SK-N-MC (cell line): ENCODE results near the gene PFDN2.

Experiments
- DNase-seq: peaks from one replicate; pipeline ENCODE4 v3.0.0-alpha.2; 2011; ENCODE audit warnings: low read depth, low spot score
- H3K27ac ChIP-seq: fragments of 200-600 bp; sonication (generic); 2 replicates; pipeline ENCODE4 v1.5.1; 2016; ENCODE audit warnings: mixed run types
- H3K36me3 ChIP-seq: fragments of 200-600 bp; sonication (generic); 2 replicates; pipeline ENCODE4 v1.6.1; 2017; ENCODE audit warnings: antibody characterized with exemption, low read length, mixed read lengths; ENCODE audit not compliant: insufficient read depth
- H3K4me3 ChIP-seq: fragments of 200-600 bp; sonication (generic); 2 replicates; pipeline ENCODE4 v1.5.1; 2016
- H3K9ac ChIP-seq: fragments of 200-600 bp; sonication (generic); 2 replicates; pipeline ENCODE4 v1.8.0; 2017; ENCODE audit warnings: mixed run types, mixed read lengths; ENCODE audit not compliant: insufficient read length
- H3K9me3 ChIP-seq: fragments of 200-600 bp; sonication (generic); 2 replicates; pipeline ENCODE4 v1.6.1; 2017; ENCODE audit warnings: low read depth, mild to moderate bottlenecking, antibody characterized with exemption, low read length, moderate library complexity, mixed read lengths
- EZH2 ChIP-seq: fragments of 200-600 bp; sonication (generic); IDR thresholded peaks from one replicate; pipeline ENCODE4 v1.6.1; 2017; ENCODE audit warnings: antibody characterized with exemption
- FOXP2 ChIP-seq: optimal IDR thresholded peaks from 2 replicates; pipeline ENCODE3; 2011; ENCODE audit warnings: mild to moderate bottlenecking, moderate library complexity; ENCODE audit not compliant: insufficient read depth; ENCODE audit errors: extremely low read length, control extremely low read depth
- POLR2AphosphoS5 ChIP-seq: IDR thresholded peaks from 2 replicates; pipeline ENCODE4 v1.6.1; 2012; ENCODE audit warnings: mild to moderate bottlenecking, low read depth, low read length, borderline replicate concordance

Gene PFDN2

DNA sequence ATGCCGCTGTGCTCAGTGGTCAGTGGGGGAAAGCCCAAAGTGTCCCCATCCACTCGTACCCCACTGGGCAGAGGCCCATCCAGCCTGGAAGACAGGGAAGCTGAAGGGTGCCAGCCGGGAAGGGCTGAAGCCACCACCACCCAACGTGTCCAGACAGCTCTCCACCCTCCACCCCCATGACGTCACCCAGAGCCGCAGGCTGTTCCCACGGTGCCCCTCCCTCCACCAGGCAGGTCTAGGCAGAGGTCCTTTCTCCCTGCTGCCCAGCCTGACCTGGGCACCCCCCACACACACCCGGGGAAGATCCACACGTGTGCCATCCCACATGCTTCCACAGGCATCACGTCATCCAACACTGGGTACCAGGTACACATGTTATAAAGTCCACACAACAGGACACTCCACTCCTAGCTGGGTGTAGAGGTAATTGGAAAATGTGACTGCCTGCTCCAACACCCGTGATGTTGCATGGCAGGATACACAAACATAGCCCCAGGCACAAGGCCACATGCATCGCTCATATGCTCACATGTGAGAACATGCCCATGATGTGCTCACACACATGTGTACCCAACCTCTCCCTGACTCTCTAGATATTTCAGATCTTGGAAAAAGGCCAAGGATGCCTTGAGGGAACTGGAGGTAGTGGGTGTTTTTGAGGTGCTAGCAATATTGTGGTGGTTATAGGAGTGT, 43.0 kb downstream of the PFDN2 start:
- no peaks in the 10 kb centered on the region for H3K36me3 ChIP-seq
- TF ChIP-seq EZH2 = no peak
- TF ChIP-seq POLR2AphosphoS5 = no peak
- TF ChIP-seq FOXP2 = no peak
- H3K27ac ChIP-seq = no peak overlapping the region
- no peaks in the 10 kb centered on the region for H3K9me3 ChIP-seq
- H3K9ac ChIP-seq = no peak overlapping the region
- DNase-seq = no peak
- H3K4me3 ChIP-seq = no peak overlapping the region

DNA sequence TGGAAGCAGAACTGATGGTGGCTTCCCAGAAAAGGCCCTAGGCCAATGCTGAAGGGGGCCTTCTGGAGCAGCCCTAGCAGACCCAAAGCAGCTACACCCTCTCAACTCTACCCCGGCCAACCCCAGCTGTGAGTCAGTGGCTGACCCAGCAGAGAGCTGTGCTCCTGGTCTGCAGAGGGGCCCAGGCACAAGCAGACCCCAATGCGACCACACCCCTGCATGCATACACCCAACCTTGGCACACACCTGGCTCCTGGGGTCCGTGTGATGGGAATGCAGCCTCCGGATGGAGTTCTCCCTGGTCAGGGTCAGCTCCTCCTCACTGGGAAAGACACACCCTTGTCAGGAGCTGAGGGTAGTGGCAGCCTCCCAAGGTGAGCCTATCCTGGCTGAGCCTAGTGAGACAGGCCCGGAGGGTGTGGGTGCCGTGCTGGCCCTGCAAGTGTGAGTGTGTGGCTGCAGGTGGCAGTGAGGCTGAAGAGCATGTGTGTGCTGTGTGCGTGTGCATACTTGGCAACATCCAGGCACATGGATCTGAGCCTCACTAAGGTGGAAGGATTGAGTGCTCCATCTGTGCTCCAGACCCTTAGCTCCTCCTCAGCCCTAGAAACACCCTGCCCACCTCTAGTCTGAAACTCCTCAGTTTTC, 44.2 kb downstream of the PFDN2 start:
- Histone ChIP-seq H3K9ac (no peak overlapping the region), H3K9me3 (no peaks in the 10 kb centered on the region), H3K36me3 (no peaks in the 10 kb centered on the region), H3K4me3 (no peak overlapping the region), H3K27ac (no peak overlapping the region)
- TF ChIP-seq EZH2 (no peak), POLR2AphosphoS5 (no peak), FOXP2 (no peak)
- DNase-seq = no peak

DNA sequence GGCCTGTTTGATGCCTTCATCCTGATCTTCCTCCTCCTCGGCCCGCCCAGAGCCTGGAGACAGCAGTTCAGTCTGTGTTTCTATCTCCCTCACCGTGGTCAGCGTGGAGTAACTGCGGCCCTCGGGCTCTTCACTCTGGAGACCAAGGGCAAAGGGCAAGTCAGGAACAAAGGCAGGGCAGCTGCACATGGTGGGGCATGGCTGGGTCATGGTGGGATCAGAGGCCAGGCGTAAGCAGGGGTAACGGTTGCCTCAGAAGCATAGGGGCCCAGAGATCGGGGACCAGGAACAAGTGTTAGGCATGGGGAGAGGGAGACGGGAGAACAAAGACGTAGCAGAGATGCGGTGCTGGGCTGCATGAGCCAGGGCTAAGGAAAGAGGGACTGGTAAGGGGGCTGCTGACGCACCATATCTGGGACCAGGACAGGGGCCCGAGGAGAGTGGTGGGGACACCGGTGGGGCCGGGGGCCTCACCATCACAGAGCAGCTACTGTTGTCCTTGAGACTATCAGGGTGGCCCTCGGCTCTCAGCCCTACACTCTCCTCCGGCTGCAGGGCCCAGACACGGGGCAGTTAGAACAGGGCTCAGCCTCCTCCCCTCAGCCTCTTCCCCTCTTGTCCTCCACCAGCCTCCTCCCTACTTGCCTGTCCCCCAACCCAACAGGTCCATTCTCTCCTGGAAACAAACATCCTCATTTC, 44.9 kb downstream of the PFDN2 start:
- Histone ChIP-seq H3K27ac (no peak overlapping the region), H3K36me3 (no peaks in the 10 kb centered on the region), H3K9ac (no peak overlapping the region), H3K9me3 (no peaks in the 10 kb centered on the region), H3K4me3 (no peak overlapping the region)
- no peak for DNase-seq
- TF ChIP-seq FOXP2 (no peak), EZH2 (no peak), POLR2AphosphoS5 (no peak)

GRCh38 chr1:161071886-161072371, 45.9 kb downstream of the PFDN2 start:
- H3K9ac ChIP-seq = no peak overlapping the region
- no peak for DNase-seq
- H3K9me3 ChIP-seq = no peaks in the 10 kb centered on the region
- no peak for TF ChIP-seq FOXP2
- no peak for TF ChIP-seq POLR2AphosphoS5
- TF ChIP-seq EZH2 = no peak
- H3K27ac ChIP-seq = no peak overlapping the region
- H3K36me3 ChIP-seq = no peaks in the 10 kb centered on the region
- no peak overlapping the region for H3K4me3 ChIP-seq

GRCh38 chr1:161070761-161071160, 47.1 kb downstream of the PFDN2 start:
- no peak overlapping the region for H3K9ac ChIP-seq
- H3K36me3 ChIP-seq = no peaks in the 10 kb centered on the region
- TF ChIP-seq FOXP2 = no peak
- TF ChIP-seq POLR2AphosphoS5 = no peak
- no peak for TF ChIP-seq EZH2
- no peak overlapping the region for H3K27ac ChIP-seq
- no peak for DNase-seq
- H3K4me3 ChIP-seq = no peak overlapping the region
- H3K9me3 ChIP-seq = no peaks in the 10 kb centered on the region

DNA sequence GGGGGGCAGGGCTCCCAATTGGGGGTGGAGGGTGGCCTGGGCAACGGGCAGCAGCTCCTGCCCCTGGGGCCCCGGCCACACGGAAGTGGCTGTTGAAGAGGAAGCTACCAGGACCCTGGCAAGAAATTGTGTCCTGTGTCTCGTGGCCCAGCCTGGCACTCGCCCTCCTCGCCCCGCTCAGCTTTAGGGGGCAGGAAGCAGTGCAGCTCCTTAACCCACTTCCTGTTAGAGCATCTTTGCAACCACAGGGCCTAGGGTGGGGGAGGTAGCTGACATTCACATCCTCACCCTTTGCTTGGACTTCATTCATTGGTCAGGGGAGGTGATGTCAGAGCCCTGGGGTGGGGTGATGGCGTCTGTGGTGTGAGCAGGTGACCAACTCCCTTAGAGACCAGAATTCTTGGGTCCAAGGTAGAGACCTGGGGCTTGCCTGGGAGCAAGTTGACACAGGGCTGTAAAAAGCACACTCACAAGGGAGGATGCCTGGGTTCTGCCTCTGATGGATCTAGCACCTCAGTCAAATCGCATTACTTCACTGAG, 48.0 kb downstream of the PFDN2 start, which contains the start of gene ARHGAP30:
ARHGAP30 (minus strand) TSS at position 161 of the 540 bp plus-strand sequence. CDS start 267 bp downstream, outside the sequence.
- no peak for DNase-seq
- Histone ChIP-seq H3K36me3 (no peaks in the 10 kb centered on the region), H3K4me3 (no peak within 1 kb of the TSS), H3K27ac (no peak within 1 kb of the TSS), H3K9me3 (no peaks in the 10 kb centered on the region), H3K9ac (no peak within 1 kb of the TSS)
- TF ChIP-seq EZH2 = no peak
- no peak for TF ChIP-seq POLR2AphosphoS5
- TF ChIP-seq FOXP2 = no peak

DNA sequence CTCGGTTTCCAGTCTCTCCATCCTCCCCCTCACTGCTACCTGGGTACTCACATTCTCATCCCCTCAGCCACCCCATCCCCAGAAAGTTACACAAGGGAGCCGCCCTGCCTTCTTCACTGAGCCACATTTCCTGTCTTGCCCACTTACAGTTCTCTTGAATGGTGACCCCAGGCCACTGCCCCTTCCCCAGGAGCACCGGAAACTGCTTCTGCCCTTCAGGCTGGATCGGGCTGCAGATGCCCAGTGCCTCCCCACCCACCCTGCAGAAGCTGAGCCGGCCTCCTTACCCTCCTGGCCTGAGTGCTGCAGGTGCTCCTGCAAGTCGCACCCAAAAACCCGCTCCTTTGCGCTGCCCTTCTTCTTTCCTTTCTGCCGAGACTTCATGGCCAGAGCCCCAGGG, 48.6 kb downstream of the PFDN2 start:
- H3K36me3 ChIP-seq = no peaks in the 10 kb centered on the region
- no peak overlapping the region for H3K27ac ChIP-seq
- no peak overlapping the region for H3K4me3 ChIP-seq
- DNase-seq = no peak
- TF ChIP-seq EZH2 = no peak
- no peak for TF ChIP-seq FOXP2
- TF ChIP-seq POLR2AphosphoS5 = no peak
- no peak overlapping the region for H3K9ac ChIP-seq
- no peaks in the 10 kb centered on the region for H3K9me3 ChIP-seq
